CD4-positive, alpha-beta T cell treated with Interleukin-17A for 4 hours (primary cell): ENCODE data around the gene REEP6.
"Not testable (repeated sequence)": the region's sequence is repeated elsewhere in the genome, so short reads cannot be mapped to it uniquely, and the experiment has no call there.

Experiments used
- DNase-seq: peaks from one replicate; pipeline ENCODE4 v3.0.0-alpha.2; 2020; ENCODE audit warnings: mixed read lengths

REEP6 gene

DNA sequence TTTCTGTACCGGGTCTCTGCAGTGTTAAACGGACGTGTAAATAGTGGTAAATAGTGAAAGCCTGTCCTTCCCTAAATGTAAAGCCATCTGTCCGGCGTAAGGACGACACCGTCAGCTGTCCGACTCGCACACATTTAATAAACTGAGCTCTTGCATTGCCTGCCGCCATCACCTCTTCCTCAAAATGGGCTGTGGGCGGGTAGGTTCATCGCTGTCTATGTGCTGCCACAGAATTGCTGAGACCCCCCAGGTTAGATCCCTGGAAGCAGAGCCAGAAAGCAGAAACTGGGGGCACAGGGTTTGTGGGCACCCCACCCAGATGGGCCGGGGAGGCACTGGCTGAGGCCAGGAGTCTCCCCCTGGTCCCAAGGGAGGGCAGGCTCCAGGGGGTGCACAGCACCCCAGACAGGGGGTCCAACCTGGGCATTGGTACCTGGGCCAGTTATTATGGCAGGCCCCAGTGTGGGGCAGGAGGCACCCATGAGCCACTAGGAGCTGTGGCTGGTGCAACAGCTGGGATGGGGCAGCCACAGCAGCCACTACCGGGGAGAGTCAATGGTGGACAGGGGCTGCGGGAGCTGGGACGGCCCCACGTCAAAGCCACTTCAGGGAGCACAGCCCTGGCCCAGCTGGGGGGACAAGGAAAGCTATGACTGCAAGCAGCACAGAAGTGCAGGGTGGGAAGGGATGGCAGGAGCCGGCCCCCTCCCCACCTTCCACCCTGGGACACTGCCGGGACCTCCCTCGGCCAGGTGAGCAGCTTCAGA lies 17.7 kb upstream of the REEP6 start:
- no peak for DNase-seq

DNA sequence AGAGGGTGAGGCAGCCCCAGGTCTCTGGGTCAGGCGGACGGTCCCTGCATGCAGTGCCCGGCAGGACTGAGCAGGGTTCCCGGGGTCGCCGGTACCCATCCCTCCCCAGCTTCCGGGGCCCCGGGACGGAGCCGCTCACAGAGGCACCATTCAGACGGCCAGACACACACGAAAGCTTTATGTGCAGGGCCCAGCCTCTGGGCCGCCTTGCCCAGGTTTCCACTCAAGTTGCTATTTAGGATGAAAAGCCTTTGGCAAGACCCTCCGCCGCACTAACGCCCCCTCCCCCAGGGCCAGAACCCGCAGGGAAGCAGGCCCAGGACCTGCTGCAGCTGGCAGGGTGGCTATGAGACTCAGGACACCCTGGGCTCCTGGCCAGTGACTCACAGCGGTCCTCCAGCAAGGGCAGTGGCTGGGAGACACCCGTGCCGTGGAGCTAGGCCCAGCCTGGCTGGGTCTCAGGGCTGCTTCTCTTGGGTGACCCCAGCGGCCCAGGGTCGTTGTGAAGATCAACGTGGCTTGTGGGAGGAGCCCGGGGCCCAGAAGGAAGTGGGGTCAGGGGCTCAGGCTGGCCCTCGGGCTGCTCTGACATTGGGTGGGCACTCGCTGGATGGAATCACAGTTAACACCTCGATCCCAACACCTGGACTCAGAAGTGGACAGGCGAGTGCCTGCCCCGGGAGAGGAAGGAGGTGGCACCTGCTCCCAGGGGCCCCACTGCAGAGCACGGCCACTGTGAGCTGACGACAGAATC lies 16.8 kb upstream of the REEP6 start:
- no peak for DNase-seq

DNA sequence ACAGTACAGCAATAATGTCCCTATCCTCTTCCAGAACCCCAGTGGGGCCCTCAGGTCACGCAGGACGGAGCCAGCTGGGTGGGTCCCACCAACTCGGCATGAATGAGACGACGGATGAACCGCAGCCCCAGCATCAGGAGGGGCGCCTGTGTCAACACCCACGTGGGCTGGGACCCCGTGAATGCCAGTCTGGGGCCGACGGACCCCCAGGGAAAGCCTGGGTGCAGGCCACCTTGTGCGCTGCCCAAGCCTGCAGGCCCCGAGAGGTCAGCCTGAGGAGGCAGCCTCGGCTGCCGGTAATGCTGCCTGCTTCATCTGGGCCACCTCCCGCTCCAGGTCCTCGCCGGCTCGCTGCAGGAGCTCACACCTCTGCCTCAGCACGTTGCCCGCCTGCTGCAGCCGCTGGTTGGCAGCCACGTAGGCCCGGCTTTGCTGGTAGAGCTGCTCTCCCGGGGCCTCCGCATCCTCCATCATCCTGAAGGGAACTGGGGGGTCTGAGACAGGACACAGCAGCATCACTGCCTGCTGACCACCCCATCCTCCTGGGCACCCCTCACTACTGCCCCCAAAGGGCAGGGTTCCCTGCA lies 16.1 kb upstream of the REEP6 start:
- no peak for DNase-seq

DNA sequence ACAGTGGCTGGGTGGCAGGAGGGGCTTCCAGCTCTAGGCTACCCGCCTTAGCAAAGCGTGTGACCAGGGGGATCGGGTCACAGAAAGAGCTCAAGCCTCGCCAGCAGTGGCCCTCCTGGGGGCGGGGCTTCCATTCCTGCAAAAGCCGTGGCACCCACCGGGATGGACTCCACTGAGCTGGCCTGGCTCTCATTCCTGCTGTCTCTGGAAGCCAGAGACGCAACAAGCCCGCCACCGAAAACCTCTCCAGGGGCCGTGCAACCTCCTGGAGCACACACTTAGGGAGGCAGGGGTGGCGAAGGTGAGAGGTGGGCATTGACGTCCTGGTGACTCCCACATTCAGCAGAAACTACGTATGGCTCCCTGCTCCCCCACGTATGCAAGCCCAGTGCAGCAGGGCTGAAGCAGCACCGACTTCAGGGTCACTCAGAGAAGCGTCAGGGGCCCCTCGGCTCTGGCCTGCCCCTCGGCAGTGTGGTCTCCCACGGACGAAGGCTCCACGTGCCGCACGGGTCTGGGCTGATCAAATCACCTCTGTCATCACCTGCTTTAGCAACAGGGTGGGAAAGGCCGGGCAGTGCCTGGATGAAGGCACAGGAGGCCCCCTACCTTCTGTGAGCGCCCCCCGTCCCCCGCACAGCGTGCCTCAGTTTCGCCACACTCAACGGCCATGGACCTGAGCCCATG lies 15.1 kb upstream of the REEP6 start:
- no peak for DNase-seq

DNA sequence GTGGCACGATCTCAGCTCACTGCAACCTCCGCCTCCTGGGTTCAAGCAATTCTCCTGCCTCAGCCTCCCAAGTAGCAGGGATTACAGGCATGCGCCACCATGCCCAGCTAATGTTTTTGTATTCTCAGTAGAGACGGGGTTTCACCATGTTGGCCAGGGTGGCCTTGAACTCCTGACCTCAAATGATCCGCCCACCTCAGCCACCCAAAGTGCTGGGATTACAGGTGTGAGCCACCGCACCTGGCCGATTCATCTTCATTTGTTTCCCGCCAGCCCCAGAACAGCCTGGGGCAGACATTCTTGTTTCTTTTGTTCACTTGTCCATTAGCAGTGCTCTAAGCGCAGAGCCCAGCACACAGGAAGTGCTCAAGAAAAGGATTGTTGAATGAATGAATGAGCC lies 13.9 kb upstream of the REEP6 start:
- not testable (repeated sequence) for DNase-seq

DNA sequence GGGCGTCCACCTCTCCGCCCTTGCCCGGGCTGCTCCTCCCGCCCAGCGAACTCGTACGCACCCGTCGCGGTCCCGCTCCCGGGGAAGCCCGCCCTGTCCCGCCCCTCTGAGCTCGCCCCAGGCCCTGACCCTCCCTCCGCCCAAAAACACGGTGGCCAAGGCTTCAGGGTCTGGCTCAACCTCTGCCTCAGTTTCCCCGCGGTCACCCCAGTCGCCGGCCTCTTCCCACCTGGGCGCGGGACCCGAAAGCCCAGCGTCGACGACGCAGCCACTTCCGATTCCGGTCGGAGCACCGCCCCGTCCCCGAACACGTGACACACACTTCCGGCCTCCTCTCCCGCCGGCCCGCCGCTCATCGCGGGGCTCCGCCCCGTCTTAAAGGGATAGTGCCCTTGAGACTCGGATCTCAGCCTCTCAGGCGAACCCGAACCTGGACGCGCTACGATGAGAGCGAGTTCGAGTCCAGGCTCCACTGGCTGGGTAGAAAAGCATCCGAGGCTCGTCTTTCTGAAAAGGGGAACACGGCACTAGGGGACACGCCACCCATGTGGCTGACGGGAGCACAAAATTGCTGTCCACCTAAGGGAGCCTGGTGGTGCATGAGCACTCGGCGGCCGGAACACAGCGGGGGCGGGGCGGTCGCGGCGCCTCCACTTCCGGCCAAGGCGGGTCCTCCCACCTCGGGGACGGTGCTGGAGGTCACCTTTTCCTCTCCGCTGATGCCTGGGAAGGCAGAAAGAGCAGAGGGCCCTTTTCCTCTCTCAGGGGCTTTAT lies 11.9 kb upstream of the REEP6 start, which contains the start of gene C19orf25:
TSS of gene C19orf25 (minus strand) at position 282 of the 774 bp plus-strand sequence. CDS start 312 bp downstream, outside the sequence.
- peak; percentile 95 for DNase-seq

DNA sequence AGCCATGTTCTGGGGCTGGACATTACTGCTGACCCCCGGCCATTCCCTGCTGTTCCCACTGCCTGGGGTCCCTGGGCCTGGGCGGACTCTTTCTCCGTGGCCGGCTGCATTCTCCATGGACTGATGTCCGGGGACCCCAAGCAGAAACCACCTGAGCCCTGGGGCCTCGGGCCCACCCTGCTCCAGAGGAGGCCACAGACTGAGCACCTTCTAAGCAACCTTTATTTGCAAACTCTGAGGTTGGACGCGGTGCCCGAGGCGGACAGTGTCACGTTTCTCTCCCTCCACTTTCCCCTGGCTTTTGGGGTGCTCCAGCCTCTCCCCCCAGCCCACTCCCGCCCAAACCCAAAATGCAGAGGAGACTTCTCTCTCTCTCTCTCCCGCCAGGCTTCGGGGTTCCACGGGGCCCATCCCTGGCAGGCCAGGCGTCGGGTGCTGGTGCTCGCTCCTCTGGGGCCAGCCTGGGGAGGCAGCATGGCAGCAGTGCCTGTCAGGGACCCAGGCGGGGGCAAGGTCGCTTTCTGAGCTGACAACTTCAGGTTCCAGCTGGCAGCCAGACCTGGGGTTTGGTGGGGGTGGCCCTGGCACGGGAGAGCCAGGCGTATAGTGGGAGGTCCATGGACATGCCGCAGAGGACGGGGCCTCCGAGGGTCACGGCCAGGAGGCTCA lies 9.6 kb upstream of the REEP6 start:
- DNase-seq = no peak

DNA sequence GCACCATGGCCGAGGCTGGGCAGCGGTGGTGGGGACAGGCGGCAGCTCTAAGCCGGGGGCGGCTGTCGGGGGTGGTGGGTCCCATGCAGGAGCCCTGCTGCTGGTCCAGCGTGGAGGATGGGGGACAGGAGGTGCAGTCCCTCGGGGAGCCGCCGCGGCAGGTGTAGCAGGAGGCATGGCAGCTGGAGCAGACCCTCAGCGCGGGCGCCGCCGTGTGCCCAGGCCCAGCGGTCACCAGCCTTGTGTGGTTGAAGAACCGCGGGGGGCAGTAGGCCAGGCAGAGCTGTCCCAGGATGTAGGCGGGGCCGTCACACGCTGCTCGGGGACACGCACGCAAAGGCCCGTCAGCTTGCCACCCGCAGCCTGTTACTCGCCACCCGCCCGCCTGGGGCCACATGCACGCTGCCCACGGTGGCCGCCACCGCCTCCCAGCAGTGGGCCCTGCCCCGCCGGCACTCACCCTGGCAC lies 9.1 kb upstream of the REEP6 start:
- no peak for DNase-seq

DNA sequence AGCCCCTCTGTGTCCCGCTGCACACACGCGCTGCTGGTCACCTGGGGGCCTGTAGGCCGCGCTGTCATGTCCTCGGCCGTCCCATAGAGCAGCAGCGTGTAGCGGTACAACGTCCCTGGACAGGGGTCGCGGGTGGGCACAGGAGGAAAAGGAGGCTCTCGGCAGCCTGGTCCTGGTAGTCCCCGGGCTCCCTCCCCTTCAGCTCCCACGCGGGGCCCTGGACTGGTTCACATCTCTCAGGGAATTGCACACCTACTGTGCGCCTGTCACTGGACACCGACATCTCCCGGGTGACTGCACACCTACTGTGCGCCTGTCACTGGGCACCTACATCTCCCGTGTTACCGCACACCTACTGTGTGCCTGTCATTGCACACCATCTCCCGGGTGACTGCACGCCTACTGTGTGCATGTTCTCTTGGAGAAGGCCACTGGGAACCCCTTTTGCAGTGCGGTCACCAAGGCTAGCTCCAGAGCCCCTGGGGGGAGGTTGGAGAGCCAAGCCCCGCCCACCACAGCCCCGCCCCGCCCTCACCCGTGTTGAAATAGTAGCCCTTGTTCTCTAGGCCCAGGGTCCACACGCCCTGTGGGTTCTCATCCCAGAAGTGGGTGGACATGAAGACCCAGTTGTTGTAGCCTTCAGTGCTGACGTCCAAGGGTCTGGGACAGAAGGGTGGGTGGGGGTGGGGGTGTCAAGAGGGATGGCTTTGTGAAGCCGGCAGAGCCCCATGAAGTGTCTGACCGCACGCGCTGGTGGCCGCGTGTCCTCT lies 8.4 kb upstream of the REEP6 start:
- no peak for DNase-seq

DNA sequence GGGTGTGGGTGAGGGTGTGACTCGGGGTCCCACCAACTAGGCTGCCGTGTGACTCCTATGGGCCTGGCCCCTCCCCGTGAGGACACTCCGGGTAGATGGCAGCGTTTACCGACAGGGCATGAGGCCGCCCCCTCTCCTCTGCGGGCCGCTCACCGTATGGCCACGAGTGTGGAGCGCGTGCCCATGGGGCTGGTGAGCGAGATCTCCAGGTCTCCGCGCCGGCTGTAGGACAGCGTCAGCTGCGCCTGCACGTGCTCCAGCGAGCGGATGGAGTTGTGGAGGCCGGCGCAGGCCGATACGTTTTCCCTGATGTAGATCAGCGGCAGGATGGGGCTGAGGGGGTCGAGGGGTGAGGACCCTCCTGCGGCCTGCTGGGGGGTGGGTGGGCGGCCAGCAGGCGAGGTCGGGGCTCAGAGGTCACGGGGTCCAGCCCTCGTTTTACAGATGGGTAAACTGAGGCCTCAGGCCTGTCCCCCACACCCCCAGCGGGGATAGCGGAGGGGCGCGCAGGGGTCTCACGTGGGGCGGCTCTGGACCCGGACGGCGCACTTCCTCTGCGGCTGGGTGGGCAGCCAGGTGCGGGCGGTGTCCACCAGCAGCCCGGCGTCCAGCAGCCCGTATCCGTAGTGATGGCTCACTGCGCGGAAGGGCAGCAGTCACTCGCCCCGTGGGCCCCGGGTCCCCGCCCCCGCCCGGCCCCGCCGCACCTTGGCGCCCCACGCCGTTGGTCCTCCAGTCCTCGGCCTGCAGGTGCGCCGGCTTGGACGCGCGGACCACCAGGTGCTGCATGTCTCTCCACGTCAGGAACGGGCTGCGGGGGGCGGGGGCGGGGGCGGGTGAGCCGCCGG lies 7.6 kb upstream of the REEP6 start:
- no peak for DNase-seq

DNA sequence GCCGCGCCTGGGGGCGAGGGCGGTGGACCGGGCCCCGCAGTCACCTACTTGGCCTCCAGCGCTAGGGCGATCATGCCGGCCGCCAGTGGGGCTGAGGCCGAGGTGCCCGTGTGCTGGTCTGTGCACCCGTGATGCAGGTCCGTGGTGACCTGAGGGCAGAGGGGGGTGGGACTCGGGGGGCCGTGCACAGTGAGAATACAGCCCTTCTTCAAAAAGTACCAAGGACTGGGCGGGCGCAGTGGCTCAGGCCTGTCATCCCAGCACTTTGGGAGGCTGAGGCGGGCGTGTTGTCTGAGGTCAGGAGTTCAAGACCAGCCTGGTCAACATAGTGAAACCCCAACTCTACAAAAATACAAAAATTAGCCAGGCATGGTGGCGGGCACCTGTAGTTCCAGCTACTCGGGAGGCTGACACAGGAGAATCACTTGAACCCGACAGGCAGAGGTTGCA lies 7.0 kb upstream of the REEP6 start:
- DNase-seq = no peak

DNA sequence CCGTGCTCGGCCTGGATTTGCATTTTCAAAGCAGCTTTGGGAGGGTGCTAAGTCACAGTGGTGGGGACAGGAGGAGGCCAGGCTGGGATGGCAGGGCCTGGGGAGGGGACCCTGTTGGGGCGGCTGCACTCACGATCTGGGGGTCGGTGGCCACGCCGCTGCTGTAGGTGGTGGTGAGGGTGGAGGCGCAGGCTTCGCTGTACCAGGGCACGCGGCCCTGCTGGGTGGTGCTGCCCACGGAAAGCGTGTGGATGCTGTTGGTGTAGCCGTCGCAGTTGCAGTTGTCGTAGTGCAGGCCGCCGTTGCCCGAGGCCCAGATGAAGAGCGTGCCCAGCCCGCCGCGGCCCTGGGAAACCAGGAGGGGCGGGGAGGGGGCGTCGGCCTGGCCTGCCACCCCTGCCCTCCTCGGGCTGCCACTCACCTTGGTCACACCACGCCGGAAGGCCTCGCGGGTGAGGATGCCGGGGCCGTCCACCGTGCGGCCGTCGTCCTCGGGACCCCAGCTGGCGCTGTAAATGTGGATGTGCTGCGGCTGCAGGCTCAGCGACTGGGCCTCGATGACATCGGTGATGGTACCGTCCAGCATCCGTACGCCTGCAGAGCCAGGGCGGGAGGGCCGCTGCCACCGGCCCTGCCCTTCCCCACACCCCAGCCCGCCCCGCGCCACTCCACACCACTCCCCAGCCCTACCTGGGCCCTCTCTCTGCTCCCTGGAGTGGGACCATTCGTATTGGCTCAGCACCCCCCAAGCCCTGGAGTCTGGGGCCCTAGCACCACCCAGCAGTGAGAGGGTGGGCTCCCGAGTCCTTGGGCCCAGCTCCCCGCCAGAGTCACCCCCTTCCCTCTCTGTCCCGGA lies 4.0 kb upstream of the REEP6 start:
- DNase-seq = no peak

DNA sequence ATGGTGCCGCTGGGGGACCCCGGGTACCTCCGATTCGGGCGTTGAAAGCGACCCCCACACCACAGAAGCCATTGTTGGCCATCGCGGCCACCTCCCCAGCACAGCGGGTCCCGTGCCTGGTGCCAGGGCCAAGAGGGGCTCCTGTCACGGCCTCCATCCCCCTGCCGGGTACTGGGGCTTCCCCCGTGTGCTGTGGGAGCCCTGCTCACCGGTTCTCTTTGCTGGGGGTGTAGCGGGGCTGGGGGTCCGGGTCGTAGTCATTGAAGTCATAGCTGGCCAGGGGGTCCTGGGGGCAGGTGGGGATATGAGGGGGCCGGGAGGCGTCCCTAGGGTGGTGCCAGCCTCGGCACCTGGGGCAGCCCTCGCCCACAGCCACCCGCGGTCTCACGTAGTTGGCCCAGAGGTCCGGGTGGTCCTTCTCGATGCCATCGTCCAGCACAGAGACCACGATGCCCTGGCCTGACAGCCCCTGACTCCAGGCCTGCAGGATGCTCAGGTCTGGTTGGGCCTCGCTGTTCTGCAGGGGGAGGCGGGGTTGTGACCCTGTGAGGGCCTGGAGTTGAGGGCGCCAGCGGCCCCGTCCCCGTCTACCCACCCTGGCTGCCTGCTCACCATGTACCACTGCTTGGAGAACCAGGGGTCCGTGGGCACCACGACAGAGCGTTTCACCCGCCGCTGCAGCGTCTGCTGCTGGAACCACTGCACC lies 3.3 kb upstream of the REEP6 start:
- no peak for DNase-seq

DNA sequence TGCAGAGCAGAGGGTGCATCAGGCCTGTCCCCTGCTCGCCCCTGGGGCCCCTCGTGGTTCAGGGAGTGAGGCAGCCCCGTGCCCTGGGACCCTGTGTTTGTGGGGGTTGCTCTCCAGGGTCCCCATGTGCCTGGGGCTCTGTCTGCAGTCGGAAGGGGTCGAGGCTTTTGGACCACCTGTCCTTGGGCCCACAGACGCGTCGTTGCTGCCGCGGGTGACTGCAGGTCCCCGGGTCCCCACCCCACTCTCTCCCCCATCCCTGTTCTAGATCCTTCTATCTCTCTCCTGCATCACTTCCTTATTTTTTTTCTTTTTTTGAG lies 2.7 kb upstream of the REEP6 start:
- DNase-seq = no peak

DNA sequence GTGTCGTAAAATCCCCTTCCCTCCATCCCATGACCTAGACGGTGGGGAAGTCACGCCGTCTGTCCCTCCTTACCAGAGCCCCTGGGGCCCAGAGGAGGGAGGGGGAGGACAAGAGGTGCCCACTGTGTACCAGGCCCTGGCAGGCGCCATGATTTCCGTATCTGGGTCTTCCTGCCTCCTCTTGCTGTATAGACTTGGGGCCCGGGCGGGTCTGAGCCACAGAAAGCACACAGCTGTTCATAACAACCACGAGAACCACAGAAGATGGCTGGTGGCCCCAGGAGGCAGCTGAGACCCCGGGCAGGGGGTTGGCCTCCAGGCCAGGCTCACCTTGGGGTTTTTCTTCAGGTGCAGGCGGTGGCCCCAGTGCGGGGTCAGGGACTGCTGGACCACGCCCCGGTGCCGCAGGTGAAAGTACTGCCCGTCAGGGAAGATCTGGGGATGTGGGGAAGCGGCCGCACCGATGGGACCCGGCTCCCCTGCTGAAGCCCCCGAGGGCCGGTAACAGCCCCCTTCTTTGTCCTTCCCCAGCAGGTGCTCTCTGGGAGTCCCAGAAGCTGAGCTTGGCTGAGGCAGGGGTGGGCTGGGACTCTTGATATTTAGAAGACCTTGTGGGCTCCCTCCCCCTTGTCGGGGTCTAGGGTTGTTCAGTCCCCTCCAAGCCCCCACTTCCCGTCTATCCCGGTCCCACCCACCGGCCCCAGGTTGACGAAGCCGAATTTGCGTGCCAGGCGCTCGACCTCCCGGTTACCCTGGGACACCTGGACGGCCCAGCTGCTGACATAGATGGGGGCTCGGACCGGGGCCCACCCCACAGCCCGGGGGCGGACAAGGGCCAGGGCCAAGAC lies 1.3 kb upstream of the REEP6 start:
- DNase-seq = no peak

DNA sequence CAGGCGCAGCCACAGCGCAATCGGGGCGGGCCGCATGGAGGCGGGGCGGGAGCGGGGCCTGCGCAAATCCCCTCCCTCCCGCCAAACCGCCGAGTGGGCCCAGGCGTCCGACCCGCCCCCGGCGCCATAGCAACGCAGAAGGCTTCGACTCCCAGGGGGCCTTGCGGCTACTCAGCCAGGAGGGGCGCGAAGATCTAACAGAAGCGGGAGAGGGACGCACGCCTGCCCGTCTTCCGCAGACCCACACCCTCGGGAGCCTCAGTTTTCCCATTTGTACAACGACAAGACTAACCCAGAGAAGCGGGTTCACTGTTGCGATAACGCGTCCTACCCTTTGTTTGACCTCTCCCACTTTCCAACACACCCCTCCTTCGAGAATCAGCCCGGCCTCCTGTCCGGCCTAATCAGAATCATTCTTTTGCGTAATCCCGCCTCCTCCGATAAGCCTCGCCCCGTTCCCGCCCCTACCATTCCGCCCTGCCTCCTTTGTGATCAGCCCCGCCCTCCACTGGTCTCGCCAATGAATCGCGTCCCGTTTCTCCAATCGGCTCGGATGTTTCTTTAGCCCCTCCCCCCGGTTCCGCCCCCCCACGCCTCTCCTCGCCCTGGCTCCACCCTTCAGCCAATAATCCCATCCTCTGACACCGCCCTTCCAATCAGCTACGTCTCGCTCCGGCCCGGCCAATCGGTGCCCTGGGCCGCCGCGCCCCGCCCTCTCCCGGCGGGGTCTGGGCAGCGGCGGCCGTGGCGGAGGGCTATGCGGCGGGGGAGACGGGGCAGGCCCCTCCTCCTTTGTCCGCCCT lies 469 bp upstream of the REEP6 start, which contains the start of gene PCSK4:
TSS of gene PCSK4 (minus strand) at position 40 of the 803 bp plus-strand sequence. CDS start at position 36, 4 bp downstream.
- DNase-seq = peak; percentile 99

DNA sequence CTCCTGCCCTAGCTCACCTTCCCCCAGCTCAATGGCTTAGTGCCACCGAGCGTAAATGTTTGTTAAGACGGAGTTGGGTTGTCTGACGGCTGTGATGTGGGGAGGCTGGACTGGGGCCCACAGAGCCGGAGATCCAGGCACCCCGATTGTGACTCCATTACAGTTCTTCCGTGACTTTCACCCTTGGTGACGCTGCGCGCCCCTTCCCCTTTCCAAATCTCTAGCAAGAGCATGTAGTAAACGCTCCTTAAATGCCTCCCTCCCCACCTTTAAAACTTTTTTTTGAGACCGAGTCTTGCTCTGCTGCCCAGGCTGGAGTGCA lies 829 bp downstream of the REEP6 start:
- DNase-seq = no peak
